GM20000 (cell line): ENCODE measurements around the gene XPC.

Experiments
- DNase-seq: peaks from one replicate; pipeline ENCODE4 v3.0.0; 2012; ENCODE audit warnings: low spot score
- CTCF ChIP-seq: IDR thresholded peaks from 2 replicates; pipeline ENCODE4 v1.5.1; 2012; ENCODE audit warnings: mild to moderate bottlenecking, control low read depth; ENCODE audit errors: extremely low read depth, missing control alignments

Gene XPC

GRCh38 chr3:14199641-14200040 is 21.2 kb upstream of the XPC start:
- TF ChIP-seq CTCF = no peak
- no peak for DNase-seq

GRCh38 chr3:14194865-14195264 is 16.5 kb upstream of the XPC start:
- no peak for TF ChIP-seq CTCF
- no peak for DNase-seq

GRCh38 chr3:14188041-14188754 is 9.8 kb upstream of the XPC start:
- no peak for DNase-seq
- TF ChIP-seq CTCF = no peak

- DNase-seq = no peak
These were observed 8.6 kb upstream of the XPC start for GRCh38 chr3:14186854-14187458.

GRCh38 chr3:14183015-14183577 is 4.7 kb upstream of the XPC start:
- no peak for DNase-seq
- no peak for TF ChIP-seq CTCF

More at GRCh38 chr3:14186854-14187458, 8.6 kb upstream of the XPC start:
- no peak for TF ChIP-seq CTCF

- DNase-seq = no peak
- TF ChIP-seq CTCF = no peak
These were observed 2.9 kb upstream of the XPC start for GRCh38 chr3:14181253-14181652.

DNA sequence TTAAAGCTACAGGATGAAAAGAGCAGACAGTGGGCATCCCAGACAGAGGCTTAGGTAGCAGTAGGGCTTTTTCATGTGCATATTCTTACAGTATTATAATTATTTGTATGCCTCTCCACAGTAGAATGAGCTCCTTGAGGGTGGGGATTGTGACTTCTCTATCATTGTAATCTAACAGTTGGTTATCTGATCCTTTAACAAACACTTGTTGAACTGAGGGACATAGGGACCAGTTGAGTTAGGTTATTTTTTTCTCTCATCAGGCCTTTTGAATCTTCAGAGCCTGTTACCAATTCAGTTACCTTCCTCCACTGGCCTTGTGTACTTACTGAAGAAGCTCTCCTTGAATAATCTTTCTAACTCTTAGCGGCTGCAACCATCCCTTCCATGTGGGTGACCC is 1.4 kb upstream of the XPC start:
- TF ChIP-seq CTCF = no peak
- no peak for DNase-seq
